Measurements from ENCODE around the gene TTF2. TPM values are rescaled to one million over a fixed set of nuclear protein-coding genes. Genes with fewer than 3 reads are reported as not detected.

Gene TTF2
- total RNA-seq, 1 donor from 2014 or later, result 37.7 TPM

DNA sequence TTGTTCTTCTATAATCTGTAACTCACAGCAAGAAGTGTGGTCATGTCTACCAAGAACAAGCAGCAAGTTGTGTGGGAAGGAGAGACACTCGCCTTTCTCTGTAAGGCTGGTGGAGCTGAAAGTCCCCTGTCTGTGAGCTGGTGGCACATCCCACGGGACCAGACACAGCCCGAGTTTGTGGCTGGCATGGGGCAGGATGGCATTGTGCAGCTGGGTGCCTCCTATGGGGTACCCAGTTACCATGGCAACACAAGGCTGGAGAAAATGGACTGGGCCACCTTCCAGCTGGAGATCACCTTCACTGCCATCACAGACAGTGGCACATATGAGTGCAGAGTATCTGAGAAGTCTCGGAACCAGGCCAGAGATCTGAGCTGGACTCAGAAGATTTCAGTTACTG is 43.1 kb upstream of the TTF2 start:
- ATAC-seq (ENCODE audit: low read depth) (no peak), DNase-seq (no peak)
- CTCF ChIA-PET, result no interaction called here
- no peaks in the 10 kb centered on the region for H3K36me3 Mint-ChIP-seq (ENCODE audit: low read depth)
- H3K9me3 Mint-ChIP-seq, result no peaks in the 10 kb centered on the region
- no peaks in the 10 kb centered on the region for H3K4me1 Mint-ChIP-seq
- POLR2A ChIA-PET, result no interaction called here
- TF ChIP-seq CTCF (IDR thresholded peaks at IDR 0.05), result no peak
- intact Hi-C loops (cut with micrococcal nuclease), result no loop called here
- H3K4me3 Mint-ChIP-seq, result no peak overlapping the region
- no peaks in the 10 kb centered on the region for H3K27me3 Mint-ChIP-seq
- H3K27ac Mint-ChIP-seq, result no peak overlapping the region

GRCh38 chr1:117017648-117018047 is 42.5 kb upstream of the TTF2 start:
- no peaks in the 10 kb centered on the region for H3K9me3 Mint-ChIP-seq
- intact Hi-C loops (cut with micrococcal nuclease), result no loop called here
- H3K36me3 Mint-ChIP-seq (ENCODE audit: low read depth), result no peaks in the 10 kb centered on the region
- H3K27me3 Mint-ChIP-seq, result no peaks in the 10 kb centered on the region
- H3K4me1 Mint-ChIP-seq, result no peaks in the 10 kb centered on the region
- no peak overlapping the region for H3K27ac Mint-ChIP-seq
- ChIA-PET CTCF (no interaction called here), POLR2A (no interaction called here)
- TF ChIP-seq CTCF (IDR thresholded peaks at IDR 0.05), result no peak
- H3K4me3 Mint-ChIP-seq, result no peak overlapping the region
- DNase-seq, result no peak
- ATAC-seq (ENCODE audit: low read depth), result no peak

DNA sequence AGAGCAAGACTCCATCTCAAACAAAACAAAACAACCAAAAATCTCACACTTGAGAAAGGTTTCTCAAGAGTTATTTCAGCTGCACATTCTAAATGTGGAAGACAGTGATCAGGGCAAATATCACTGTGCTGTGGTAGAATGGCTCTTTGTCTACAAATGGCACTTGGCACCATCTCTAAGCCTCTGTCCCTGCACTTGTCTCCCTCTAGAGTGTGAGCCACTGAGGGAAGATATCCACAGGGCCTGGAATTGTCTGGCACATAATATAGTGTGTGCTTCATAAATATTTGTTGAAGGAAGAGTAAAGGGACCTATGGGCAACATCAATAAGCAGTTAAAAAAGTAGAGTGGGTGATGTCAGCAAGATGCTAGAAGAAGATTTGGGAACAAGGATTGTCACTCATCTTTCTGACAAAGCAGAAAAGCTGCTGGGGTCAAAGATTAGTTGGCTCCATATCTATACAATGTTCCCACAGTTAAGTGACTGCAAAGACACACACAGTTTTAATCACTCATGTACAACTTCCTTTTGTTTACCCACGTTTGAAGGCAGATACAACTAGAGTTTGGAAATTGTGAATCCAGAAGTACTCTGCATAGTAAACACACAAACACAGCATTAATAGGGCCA is 39.5 kb upstream of the TTF2 start:
- POLR2A ChIA-PET, result no interaction called here
- no peaks in the 10 kb centered on the region for H3K36me3 Mint-ChIP-seq (ENCODE audit: low read depth)
- no peak for TF ChIP-seq CTCF (IDR thresholded peaks at IDR 0.05)

DNA sequence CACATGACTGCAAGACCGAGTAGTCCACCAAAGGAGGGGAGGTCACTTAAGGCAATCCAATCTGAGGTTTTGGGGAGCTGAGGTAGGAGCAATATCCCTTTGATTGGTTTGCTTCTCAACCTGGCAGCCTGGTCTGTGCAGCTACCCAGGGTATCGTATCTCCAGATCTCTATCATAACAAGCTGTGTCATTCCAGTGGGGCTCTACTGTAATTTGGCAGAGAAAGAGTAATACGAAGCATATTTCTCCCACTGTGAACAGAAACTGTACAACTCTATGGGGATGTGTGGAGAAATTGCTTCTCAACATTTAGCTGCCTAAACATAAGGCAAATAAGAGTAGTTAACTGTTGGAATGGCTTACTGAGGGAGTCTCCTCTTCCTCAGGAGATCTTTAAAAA is 38.0 kb upstream of the TTF2 start:
- Mint-ChIP-seq H3K27me3 (no peaks in the 10 kb centered on the region), H3K36me3 (ENCODE audit: low read depth) (no peaks in the 10 kb centered on the region), H3K9me3 (no peaks in the 10 kb centered on the region), H3K4me3 (no peak overlapping the region), H3K4me1 (no peaks in the 10 kb centered on the region), H3K27ac (no peak overlapping the region)
- ATAC-seq (ENCODE audit: low read depth), result no peak
- POLR2A ChIA-PET, result no interaction called here
- no peak for TF ChIP-seq CTCF (IDR thresholded peaks at IDR 0.05)
- intact Hi-C loops (cut with micrococcal nuclease), result no loop called here
- no peak for DNase-seq
- CTCF ChIA-PET, result interaction anchor here (0.6 kb wide), 1 partner anchor 256 kb away, joined by 3 read pairs; no protein-coding TSS in a partner anchor

More for the DNA sequence above, 39.5 kb upstream of the TTF2 start:
- CTCF ChIA-PET, result no interaction called here
- no peaks in the 10 kb centered on the region for H3K9me3 Mint-ChIP-seq
- H3K27me3 Mint-ChIP-seq, result no peaks in the 10 kb centered on the region
- no peak for ATAC-seq (ENCODE audit: low read depth)
- H3K4me1 Mint-ChIP-seq, result no peaks in the 10 kb centered on the region
- no peak for DNase-seq
- no peak overlapping the region for H3K27ac Mint-ChIP-seq
- no peak overlapping the region for H3K4me3 Mint-ChIP-seq
- intact Hi-C loops (cut with micrococcal nuclease), result no loop called here

DNA sequence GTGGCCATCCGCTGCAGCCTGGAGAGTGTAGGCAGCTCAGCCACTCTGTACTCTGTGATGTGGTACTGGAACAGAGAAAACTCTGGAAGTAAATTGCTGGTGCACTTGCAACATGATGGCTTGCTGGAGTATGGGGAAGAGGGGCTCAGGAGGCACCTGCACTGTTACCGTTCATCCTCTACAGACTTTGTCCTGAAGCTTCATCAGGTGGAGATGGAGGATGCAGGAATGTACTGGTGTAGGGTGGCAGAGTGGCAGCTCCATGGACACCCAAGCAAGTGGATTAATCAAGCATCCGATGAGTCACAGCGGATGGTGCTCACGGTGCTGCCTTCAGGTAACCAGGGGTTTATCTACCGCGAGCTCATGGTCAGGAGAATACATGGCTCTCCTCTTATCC is 34.6 kb upstream of the TTF2 start:
- no peak for ATAC-seq (ENCODE audit: low read depth)
- Mint-ChIP-seq H3K4me1 (no peaks in the 10 kb centered on the region), H3K27me3 (no peaks in the 10 kb centered on the region), H3K36me3 (ENCODE audit: low read depth) (no peaks in the 10 kb centered on the region), H3K27ac (no peak overlapping the region), H3K9me3 (no peaks in the 10 kb centered on the region), H3K4me3 (no peak overlapping the region)
- POLR2A ChIA-PET, result no interaction called here
- intact Hi-C loops (cut with micrococcal nuclease), result no loop called here
- no peak for TF ChIP-seq CTCF (IDR thresholded peaks at IDR 0.05)
- CTCF ChIA-PET, result no interaction called here
- DNase-seq, result no peak
